ENCODE measurements around the gene NOB1.
A peak's percentile ranks its signal among the peaks of the same experiment; 100 is the strongest.
"Not testable (repeated sequence)": the region's sequence is repeated elsewhere in the genome, so short reads cannot be mapped to it uniquely, and the experiment has no call there.

NOB1 gene

GRCh38 chr16:69754469-69755310, at the start of gene NOB1:
Gene NOB1, minus strand, starts transcription at chr16:69754926. Its CDS starts 16 bp downstream, at chr16:69754910.
- peak; percentile 92 for DNase-seq (ENCODE audit: low read depth)

- DNase-seq (ENCODE audit: low read depth) = no peak
These were observed 49.6 kb upstream of the NOB1 start for GRCh38 chr16:69804297-69804696.

- DNase-seq (ENCODE audit: low read depth) = no peak
These were observed 44.9 kb upstream of the NOB1 start for GRCh38 chr16:69799611-69800031.

GRCh38 chr16:69798466-69798865, 43.7 kb upstream of the NOB1 start:
- DNase-seq (ENCODE audit: low read depth) = no peak

GRCh38 chr16:69796285-69797118, 41.8 kb upstream of the NOB1 start:
- DNase-seq (ENCODE audit: low read depth) = peak; percentile 31

GRCh38 chr16:69794486-69794885, 39.8 kb upstream of the NOB1 start:
- no peak for DNase-seq (ENCODE audit: low read depth)

- DNase-seq (ENCODE audit: low read depth) = no peak
These were observed 38.8 kb upstream of the NOB1 start for GRCh38 chr16:69793526-69793925.

GRCh38 chr16:69791391-69791847, 36.7 kb upstream of the NOB1 start:
- DNase-seq (ENCODE audit: low read depth) = not testable (repeated sequence)

GRCh38 chr16:69787883-69788282, 33.2 kb upstream of the NOB1 start:
- no peak for DNase-seq (ENCODE audit: low read depth)

- no peak for DNase-seq (ENCODE audit: low read depth)
These were observed 29.9 kb upstream of the NOB1 start for GRCh38 chr16:69784586-69784985.

GRCh38 chr16:69781118-69781517, 26.4 kb upstream of the NOB1 start:
- no peak for DNase-seq (ENCODE audit: low read depth)

- no peak for DNase-seq (ENCODE audit: low read depth)
These were observed 25.0 kb upstream of the NOB1 start for GRCh38 chr16:69779724-69780123.

GRCh38 chr16:69775563-69775962, 20.8 kb upstream of the NOB1 start:
- no peak for DNase-seq (ENCODE audit: low read depth)

GRCh38 chr16:69773260-69773947, 18.7 kb upstream of the NOB1 start:
- no peak for DNase-seq (ENCODE audit: low read depth)

- DNase-seq (ENCODE audit: low read depth) = no peak
These were observed 16.9 kb upstream of the NOB1 start for GRCh38 chr16:69771651-69771967.

- DNase-seq (ENCODE audit: low read depth) = no peak
These were observed 14.7 kb upstream of the NOB1 start for GRCh38 chr16:69769404-69769803.

- DNase-seq (ENCODE audit: low read depth) = no peak
These were observed 13.9 kb upstream of the NOB1 start for GRCh38 chr16:69768666-69769065.

- no peak for DNase-seq (ENCODE audit: low read depth)
These were observed 12.9 kb upstream of the NOB1 start for GRCh38 chr16:69767459-69768229.

GRCh38 chr16:69763599-69763942, 8.8 kb upstream of the NOB1 start:
- DNase-seq (ENCODE audit: low read depth) = no peak

GRCh38 chr16:69762814-69763598, 8.3 kb upstream of the NOB1 start:
- DNase-seq (ENCODE audit: low read depth) = no peak
